Tibial nerve (tissue), 4 donors: ENCODE results near the gene ST6GALNAC5.

Experiments used
- EP300 ChIP-seq, 2 donors: sonication (generic); formaldehyde crosslinking; IDR thresholded peaks; one replicate each; pipeline ENCODE4 v1.6.1; 2017; ENCODE audit warnings: antibody characterized with exemption in 2 of 2, mild to moderate bottlenecking in 1 of 2
- POLR2A ChIP-seq, 2 donors: fragments of 450-650 bp; IDR thresholded peaks; one replicate each; pipeline ENCODE4 v1.6.1; 2017; ENCODE audit warnings: antibody characterized with exemption in 2 of 2, mild to moderate bottlenecking in 2 of 2, moderate library complexity in 2 of 2
- TF ChIP-seq, protein P1 (sequence below), 5 experiments: fragments of 200-600 bp in 3 of 5; fragments of 450-650 bp in 2 of 5; sonication (generic) in 3 of 5; IDR thresholded peaks; one replicate each; pipeline ENCODE4 v1.5.1; 2016 to 2019; ENCODE audit warnings: antibody characterized with exemption in 5 of 5, mild to moderate bottlenecking in 3 of 5, moderate library complexity in 2 of 5

DNA sequence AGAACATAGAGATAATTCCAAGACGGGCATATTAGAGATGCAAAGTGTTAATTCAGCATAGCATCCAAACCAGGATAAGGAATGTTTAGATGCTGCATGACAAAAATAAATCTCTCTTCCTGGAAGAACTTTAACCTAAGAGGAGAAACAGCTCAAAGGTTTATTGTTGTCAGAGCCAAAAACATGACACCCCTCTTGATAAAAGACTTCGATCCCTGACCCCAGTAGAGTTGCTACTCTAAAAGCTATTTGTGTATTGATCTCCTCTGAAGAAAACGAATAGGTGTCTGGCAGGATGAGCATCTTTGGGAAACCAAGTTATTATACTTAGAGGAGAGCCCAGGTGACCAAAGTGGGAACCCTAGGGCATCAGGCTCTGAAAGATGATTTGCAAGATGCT lies 193.9 kb downstream of the ST6GALNAC5 start:
- TF ChIP-seq POLR2A (IDR thresholded peaks at IDR 0.05), result no peak
- TF ChIP-seq, protein P1, sequence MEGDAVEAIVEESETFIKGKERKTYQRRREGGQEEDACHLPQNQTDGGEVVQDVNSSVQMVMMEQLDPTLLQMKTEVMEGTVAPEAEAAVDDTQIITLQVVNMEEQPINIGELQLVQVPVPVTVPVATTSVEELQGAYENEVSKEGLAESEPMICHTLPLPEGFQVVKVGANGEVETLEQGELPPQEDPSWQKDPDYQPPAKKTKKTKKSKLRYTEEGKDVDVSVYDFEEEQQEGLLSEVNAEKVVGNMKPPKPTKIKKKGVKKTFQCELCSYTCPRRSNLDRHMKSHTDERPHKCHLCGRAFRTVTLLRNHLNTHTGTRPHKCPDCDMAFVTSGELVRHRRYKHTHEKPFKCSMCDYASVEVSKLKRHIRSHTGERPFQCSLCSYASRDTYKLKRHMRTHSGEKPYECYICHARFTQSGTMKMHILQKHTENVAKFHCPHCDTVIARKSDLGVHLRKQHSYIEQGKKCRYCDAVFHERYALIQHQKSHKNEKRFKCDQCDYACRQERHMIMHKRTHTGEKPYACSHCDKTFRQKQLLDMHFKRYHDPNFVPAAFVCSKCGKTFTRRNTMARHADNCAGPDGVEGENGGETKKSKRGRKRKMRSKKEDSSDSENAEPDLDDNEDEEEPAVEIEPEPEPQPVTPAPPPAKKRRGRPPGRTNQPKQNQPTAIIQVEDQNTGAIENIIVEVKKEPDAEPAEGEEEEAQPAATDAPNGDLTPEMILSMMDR (IDR thresholded peaks at IDR 0.05), result no peak
- TF ChIP-seq EP300 (IDR thresholded peaks at IDR 0.05), result no peak
